Stomach (tissue), 9 donors: ENCODE results near the gene CIDEB. TPM values are rescaled to one million over a fixed set of nuclear protein-coding genes. Genes with fewer than 3 reads are reported as not detected.
A peak's percentile ranks its signal among the peaks of the same experiment; 100 is the strongest.
"Not testable (repeated sequence)": the region's sequence is repeated elsewhere in the genome, so short reads cannot be mapped to it uniquely, and the experiment has no call there.

Source experiments
- DNase-seq, 2 donors: peaks; one replicate each; pipeline versions ENCODE4 v3.0.0 to v3.0.0-alpha.2; 2013 to 2019
- H3K27ac ChIP-seq, 5 donors: fragments of 200-600 bp in 4 of 5; sonication (generic) in 4 of 5; one replicate each; pipeline ENCODE4 v1.5.1; 2013 to 2019; ENCODE audit warnings: mild to moderate bottlenecking in 1 of 5, moderate library complexity in 1 of 5
- H3K27me3 ChIP-seq, 3 donors: fragments of 200-600 bp; sonication (generic); one replicate each; pipeline ENCODE4 v1.5.1; 2017 to 2019; ENCODE audit warnings: mixed run types in 1 of 3
- H3K36me3 ChIP-seq, 4 donors: fragments of 200-600 bp; sonication (generic); 1 replicate in 3 of 4; 2 replicates in 1 of 4; pipeline ENCODE4 v1.5.1; 2016 to 2019
- H3K4me1 ChIP-seq, 4 donors: fragments of 200-600 bp; sonication (generic); one replicate each; pipeline ENCODE4 v1.5.1; 2016 to 2019
- H3K4me3 ChIP-seq, 4 donors: fragments of 200-600 bp; sonication (generic) in 3 of 4; one replicate each; pipeline ENCODE4 v1.5.1; 2016 to 2019; ENCODE audit warnings: mild to moderate bottlenecking in 1 of 4
- H3K9me3 ChIP-seq, 4 donors: fragments of 200-600 bp; sonication (generic); one replicate each; pipeline ENCODE4 v1.5.1; 2016 to 2019
- CTCF ChIP-seq, 7 experiments: fragments of 450-650 bp in 4 of 7; fragments of 200-600 bp in 3 of 7; sonication (generic) in 3 of 7; IDR thresholded peaks; one replicate each; pipeline ENCODE4 v1.5.1; 2016 to 2019; ENCODE audit warnings: antibody characterized with exemption in 7 of 7, control low read depth in 2 of 7, mild to moderate bottlenecking in 1 of 7
- EP300 ChIP-seq: sonication (generic); formaldehyde crosslinking; IDR thresholded peaks from one replicate; pipeline ENCODE4 v1.6.1; 2017; ENCODE audit warnings: antibody characterized with exemption
- POLR2A ChIP-seq, 4 donors: fragments of 450-650 bp; IDR thresholded peaks; one replicate each; pipeline ENCODE4 v1.6.1; 2016; ENCODE audit warnings: antibody characterized with exemption in 4 of 4, control low read depth in 2 of 4, mild to moderate bottlenecking in 1 of 4, moderate library complexity in 1 of 4
- POLR2AphosphoS5 ChIP-seq, 3 donors: sonication (generic); formaldehyde crosslinking; IDR thresholded peaks; one replicate each; pipeline ENCODE4 v1.6.1; 2016; ENCODE audit warnings: antibody characterized with exemption in 3 of 3
- WGBS, 5 donors: extraction: QIAGEN DNeasy Blood & Tissue Kit in 3 of 5; methylation state at CpG; one replicate each; pipeline versions ENCODE4 v1.1.5 to v1.1.7; 2013 to 2018; 5-methylcytosine and 5-hydroxymethylcytosine counted together
- intact Hi-C: fragments of 100-400 bp; cut with DNase I; formaldehyde crosslinking; loops from one replicate; pipeline ENCODE4 v1.15.1; 2023; ENCODE audit warnings: low total_unique reads
- polyA plus RNA-seq, 3 donors: library from polyadenylated mRNA; stranded (reverse); fragments of 200-250 nt; gene quantifications; one replicate each; pipeline ENCODE4 v1.2.3, GENCODE V29; 2013
- total RNA-seq, 5 donors: library from RNA; depleted of rRNA; stranded (reverse); fragments of >200 nt; gene quantifications; one replicate each; pipeline versions ENCODE4 v1.1.0 to v1.2.3, GENCODE V29; 2014 to 2016
- donor health status: healthy with polysubstance abuse.
- donor health status: Bipolar disorder and iron deficiency.
- donor health status: healthy.

The CIDEB gene
- total and polyA plus RNA-seq, 8 donors, result 5.0 to 14.2 (median 6.4) TPM

- H3K9me3 ChIP-seq, result no peaks in the 10 kb centered on the region
- peaks cover 0 to 29% (median 8%) of the 10 kb centered on the region in 3 donors for H3K27me3 ChIP-seq
- peaks cover 0 to 6% (median 2%) of the 10 kb centered on the region in 4 donors for H3K36me3 ChIP-seq
- peaks cover 34 to 85% (median 42%) of the 10 kb centered on the region in 4 donors for H3K4me1 ChIP-seq
- intact Hi-C loops, result loop anchor here (5.0 kb wide), 1 partner anchor 101 kb away; no protein-coding TSS in a partner anchor
- H3K27ac ChIP-seq, result no peak overlapping the region
- 87 to 93% (median 91%) methylated on average over 6 to 10 of the region's 10 CpGs for WGBS, 5 donors
- no peak overlapping the region for H3K4me3 ChIP-seq
- no peak for TF ChIP-seq EP300
- no peak for TF ChIP-seq CTCF (IDR thresholded peaks at IDR 0.05)
- TF ChIP-seq POLR2A (IDR thresholded peaks at IDR 0.05), result no peak
- no peak for TF ChIP-seq POLR2AphosphoS5 (IDR thresholded peaks at IDR 0.05)
- no peak for DNase-seq
These were observed 23.3 kb upstream of the CIDEB start for GRCh38 chr14:24330973-24331674.

DNA sequence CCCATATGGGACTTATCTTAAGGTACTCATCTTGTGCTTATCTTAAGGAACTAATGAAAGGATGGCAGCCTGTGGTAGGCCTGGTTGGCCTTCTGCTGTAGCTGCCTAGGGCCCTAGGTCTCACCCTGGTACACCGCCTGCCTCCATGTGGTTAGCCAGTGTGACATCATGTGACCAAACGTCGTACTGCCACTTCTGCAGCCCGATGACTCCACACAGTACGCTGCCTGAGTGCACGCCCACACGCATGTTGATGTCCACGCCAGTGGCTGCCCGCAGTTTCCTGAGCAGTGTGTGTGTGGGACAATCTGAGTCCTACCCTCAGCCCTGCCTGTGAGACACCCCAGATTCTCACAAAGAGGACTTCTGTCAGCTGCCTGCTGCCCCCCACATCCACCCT lies 22.0 kb upstream of the CIDEB start:
- no peaks in the 10 kb centered on the region for H3K9me3 ChIP-seq
- TF ChIP-seq POLR2A (IDR thresholded peaks at IDR 0.05), result no peak
- peak in 1 of 3 donors; percentile 33 for TF ChIP-seq POLR2AphosphoS5 (IDR thresholded peaks at IDR 0.05)
- no peak for TF ChIP-seq CTCF (IDR thresholded peaks at IDR 0.05)
- TF ChIP-seq EP300, result no peak
- no peaks in the 10 kb centered on the region for H3K36me3 ChIP-seq
- H3K4me3 ChIP-seq, result no peak overlapping the region
- peak in 1 of 2 donors; percentile 62 for DNase-seq
- H3K4me1 ChIP-seq, result peaks cover 30 to 71% (median 38%) of the 10 kb centered on the region in 4 donors
- 65 to 73% (median 71%) methylated on average over 9 of the region's 9 CpGs for WGBS, 5 donors
- intact Hi-C loops, result loop anchor here (5.0 kb wide), 1 partner anchor 103 kb away; no protein-coding TSS in a partner anchor
- peaks cover 0 to 17% (median 8%) of the 10 kb centered on the region in 3 donors for H3K27me3 ChIP-seq
- H3K27ac ChIP-seq, result peak overlapping the region in 3 of 5 donors; percentile 37 to 50 (median 49)

DNA sequence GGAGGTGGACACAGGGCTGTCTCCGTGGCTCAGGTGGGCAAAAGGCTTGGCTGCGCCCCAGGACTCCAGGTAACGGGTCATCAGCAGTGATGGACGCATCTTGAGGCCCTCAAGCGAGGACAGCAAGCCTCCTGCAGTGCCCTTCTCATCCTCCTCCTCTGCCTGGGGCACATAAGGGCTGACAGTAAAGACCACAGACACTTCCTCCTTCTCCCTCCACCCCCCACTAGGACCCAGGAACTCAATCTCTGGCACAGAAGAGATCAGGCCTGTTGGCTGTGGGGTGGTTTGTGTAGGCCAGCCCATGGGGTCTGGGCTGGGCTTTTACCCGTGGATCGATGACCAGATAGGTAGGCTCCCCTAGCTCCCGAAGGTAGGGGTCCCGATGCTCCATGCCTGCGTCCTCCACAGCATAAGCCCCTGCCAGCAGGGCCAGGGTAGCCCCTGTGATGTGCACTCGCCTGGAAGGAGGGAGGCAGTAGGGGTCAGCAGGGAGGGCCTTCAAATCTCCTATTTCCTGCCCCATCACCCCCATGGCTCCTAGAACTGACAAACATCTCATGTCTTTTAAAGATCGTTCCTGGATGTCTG lies 21.4 kb upstream of the CIDEB start:
- Histone ChIP-seq H3K4me3 (no peak overlapping the region), H3K9me3 (no peaks in the 10 kb centered on the region), H3K27me3 (peaks cover 0 to 11% (median 4%) of the 10 kb centered on the region in 3 donors), H3K4me1 (peaks cover 25 to 65% (median 32%) of the 10 kb centered on the region in 4 donors), H3K36me3 (no peaks in the 10 kb centered on the region), H3K27ac (peak overlapping the region in 4 of 5 donors; percentile 1 to 50 (median 43))
- no peak for DNase-seq
- TF ChIP-seq EP300 (no peak), POLR2AphosphoS5 (IDR thresholded peaks at IDR 0.05) (no peak), CTCF (IDR thresholded peaks at IDR 0.05) (no peak), POLR2A (IDR thresholded peaks at IDR 0.05) (no peak)
- 81 to 88% (median 87%) methylated on average over 7 to 12 of the region's 12 CpGs for WGBS, 5 donors
- intact Hi-C loops, result no loop called here

DNA sequence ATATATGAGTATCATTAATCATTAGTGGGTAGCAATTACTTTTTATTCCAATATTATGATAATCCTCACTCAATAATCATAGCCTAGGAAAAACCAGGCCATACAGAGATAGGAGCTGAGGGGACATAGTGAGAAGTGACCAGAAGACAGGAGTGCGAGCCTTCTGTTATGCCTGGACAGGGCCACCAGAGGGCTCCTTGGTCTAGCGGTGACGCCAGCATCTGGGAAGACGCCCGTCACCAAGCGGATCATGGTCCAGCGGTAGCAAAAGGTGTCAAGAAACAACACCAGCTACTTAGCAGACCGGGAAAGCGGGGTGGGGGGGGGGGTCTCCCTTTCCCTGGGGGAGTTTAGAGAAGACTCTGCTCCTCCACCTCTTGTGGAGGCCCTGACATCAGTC lies 20.1 kb upstream of the CIDEB start:
- H3K4me3 ChIP-seq, H3K36me3 ChIP-seq, H3K9me3 ChIP-seq, H3K27me3 ChIP-seq, intact Hi-C loops: not testable (repeated sequence)
- DNase-seq, result peak in 1 of 2 donors; percentile 69
- H3K4me1 ChIP-seq, result peaks cover 13 to 53% (median 20%) of the 10 kb centered on the region in 4 donors
- WGBS, 5 donors, result 3 to 15% (median 5%) methylated on average over 7 to 9 of the region's 9 CpGs
- peak in 5 of 7 experiments; percentile 56 to 67 (median 65) for TF ChIP-seq CTCF (IDR thresholded peaks at IDR 0.05)
- H3K27ac ChIP-seq, result peak overlapping the region in 1 of 5 donors; percentile 42
